Bone marrow (tissue), 2 donors: Measurements from ENCODE around the gene PABPN1L.
"Not testable (repeated sequence)": the region's sequence is repeated elsewhere in the genome, so short reads cannot be mapped to it uniquely, and the experiment has no call there.

Experiments used
- DNase-seq, 2 donors: peaks; one replicate each; lab custom pipeline; 2025; lab: John Stamatoyannopoulos, UW

PABPN1L gene

GRCh38 chr16:88830258-88830657, 36.2 kb downstream of the PABPN1L start:
- no peak for DNase-seq

DNA sequence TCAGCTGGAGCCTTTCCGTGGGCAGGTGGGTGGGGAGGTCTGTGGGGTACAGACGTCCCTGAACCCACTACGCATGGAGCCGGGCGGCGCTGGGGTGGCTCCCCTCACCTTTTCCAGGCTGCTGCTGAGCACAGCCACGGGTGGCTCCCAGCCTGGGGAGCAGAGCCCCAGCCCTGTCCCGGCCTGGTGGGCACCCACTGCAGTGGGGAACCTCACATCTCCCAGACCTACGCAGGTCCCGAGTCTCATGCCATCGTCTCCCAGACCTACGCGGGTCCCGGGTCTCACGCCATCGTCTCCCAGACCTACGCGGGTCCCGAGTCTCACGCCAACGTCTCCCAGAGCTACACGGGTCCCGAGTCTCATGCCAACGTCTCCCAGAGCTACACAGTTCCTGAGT, 37.7 kb downstream of the PABPN1L start:
- DNase-seq, result no peak

GRCh38 chr16:88827727-88828126, 38.7 kb downstream of the PABPN1L start:
- DNase-seq, result no peak

DNA sequence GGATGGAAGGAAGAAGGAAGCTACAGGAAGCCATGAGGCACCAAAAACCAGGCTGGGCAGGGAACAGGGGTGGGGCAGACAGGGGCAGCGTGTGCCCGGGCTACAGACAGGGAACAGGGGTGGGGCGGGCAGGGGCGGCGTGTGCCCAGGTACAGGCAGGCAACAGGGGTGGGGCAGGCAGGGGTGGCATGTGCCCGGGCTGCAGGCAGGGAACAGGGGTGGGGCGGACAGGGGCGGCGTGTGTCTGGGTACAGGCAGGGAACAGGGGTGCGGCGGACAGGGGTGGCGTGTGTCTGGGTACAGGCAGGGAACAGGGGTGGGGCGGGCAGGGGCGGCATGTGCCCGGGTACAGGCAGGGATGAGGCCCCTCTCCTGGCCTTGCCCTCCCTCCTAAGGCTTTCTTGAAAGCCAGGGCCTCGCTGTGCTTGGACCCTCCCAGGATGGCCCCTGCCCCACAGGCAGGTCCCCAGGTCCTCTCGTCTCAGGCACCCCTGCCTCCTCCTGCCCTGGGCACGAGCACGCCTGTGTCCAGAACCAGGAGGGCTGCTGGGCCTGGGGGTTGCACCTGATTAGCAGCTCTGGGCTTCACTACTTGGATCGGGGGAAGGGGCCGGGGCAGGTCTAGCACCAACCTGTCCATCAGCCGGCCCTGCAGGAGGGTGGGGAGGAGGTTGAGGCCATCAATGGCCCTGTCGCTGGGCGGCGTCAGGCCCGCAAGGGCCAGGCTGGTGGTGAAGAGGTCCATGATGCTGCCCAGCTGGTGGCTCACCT, 40.2 kb downstream of the PABPN1L start:
- no peak for DNase-seq

GRCh38 chr16:88825146-88825545, 41.3 kb downstream of the PABPN1L start:
- no peak for DNase-seq

DNA sequence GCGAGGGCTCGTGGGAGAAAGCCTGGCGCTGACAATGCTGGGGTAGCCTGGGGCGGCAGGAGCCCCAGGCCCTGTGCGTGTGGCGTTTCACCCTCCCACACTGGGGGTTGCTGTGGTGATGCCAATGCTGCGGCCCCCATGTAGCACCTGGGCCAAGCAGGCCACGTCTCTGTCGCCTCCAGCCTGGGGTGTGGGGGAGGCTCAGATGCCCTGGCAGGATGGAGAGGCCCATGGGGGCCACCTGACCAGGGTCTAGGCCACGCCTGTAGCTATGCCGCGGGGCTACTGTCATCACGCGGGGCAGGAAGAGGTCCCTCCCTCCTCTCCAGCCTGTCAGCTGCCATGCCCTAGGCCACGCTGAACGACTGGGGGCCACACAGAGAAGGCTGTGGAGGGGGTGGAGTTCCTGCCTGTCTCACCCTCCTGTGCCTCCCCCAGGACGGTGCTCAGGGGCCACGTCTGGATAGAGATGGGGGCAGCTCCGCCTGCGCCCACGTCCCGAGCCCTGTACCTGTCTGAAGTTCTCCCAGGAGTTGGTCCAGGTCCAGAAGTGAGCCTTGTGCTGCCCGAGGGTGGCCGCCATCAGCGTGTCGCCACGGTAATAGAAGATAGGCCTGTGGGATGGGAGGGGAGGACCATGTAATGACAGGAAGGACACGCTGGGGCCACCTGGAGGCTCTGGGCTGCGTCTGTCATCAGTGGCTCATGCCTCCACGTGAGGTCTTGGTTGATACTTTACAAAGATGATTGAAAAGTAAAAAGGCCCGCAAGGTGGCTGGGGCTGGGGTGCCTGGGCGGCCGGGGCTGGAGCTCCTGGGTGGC, 42.0 kb downstream of the PABPN1L start:
- no peak for DNase-seq

DNA sequence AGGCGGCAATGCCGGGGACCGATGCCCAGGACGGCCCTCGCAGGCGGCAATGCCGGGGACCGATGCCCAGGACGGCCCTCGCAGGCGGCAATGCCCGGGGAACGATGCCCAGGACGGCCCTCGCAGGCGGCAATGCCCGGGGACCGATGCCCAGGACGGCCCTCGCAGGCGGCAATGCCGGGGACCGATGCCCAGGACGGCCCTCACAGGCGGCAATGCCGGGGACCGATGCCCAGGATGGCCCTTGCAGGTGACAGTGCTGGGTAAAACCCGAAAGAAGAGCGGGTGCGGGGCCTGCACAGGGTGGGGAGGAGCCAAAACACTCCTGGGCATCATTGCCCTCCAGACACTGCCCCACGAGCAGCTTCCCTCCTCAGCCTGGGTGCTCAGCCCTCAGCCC, 42.8 kb downstream of the PABPN1L start:
- DNase-seq, result not testable (repeated sequence)

DNA sequence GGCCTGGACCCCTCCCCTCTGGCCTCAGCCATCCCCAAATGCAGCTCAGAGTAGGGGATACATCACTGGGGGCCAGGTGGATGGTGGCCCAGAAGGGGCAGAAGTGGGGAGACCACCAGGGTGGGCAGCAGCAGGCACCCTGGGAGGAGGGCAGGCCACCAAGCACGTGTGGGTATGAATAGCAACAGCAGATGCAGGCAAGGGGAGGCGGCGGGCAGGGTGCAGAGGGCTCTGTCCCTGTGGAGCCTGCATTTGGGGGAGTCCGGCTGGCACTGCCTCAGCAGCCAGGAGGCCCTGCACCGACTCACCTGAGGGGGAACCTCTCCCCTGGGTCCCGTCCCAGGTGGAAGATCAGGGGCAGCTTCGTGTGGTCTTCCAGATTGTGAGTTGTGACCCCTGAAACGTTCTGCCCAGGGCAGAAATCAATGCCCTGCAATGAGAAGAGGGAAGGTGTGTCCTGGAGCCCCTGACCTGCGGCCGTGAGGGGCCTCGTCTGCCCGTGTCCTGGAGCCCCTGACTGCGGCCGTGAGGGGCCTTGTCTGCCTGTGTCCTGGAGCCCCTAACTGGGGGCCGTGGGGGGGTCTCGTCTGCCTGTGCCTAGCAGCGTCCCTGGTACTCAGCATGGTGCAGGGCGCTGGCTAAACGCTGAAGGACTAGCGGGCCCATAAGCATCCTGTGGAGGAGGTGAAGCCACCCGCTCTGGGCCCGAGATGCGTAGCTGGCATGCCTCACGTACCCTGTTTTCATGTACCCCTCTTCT, 44.0 kb downstream of the PABPN1L start:
- DNase-seq, result no peak

DNA sequence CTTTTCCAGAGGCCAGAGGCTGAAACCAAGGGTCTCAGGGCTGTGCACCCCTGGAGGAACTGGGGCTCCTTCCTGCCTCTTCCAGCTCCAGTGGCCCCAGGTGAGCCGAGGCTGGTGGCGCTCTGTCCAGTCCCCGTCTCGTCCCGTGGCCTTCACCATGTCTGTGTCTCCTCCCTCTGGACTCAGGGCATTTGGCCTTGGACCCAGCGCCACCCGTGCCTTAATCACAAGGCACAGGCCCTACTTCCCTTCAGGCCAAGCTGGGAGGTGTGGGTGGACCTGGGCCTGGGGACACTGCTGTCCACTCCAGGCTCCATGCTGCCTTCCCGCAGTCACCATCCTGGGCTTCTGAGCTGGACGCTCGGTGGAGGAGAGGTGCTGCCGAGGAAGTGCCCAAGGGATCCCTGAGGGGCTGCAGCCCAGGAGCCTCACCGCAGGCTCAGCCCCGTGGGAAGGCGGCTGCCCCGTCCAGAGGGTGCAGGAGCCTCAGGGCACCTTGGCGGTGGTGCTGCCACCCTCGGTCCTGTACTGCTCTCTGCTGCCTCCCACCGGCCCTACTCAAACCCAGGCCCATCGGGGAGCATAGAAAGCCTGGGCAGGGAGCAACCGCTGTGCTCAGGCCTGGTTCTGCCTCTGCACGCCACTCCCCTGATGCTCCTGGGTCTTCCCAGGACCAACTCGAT, 45.2 kb downstream of the PABPN1L start:
- DNase-seq, result no peak

- no peak for DNase-seq
These were observed 46.0 kb downstream of the PABPN1L start for GRCh38 chr16:88820385-88821025.

DNA sequence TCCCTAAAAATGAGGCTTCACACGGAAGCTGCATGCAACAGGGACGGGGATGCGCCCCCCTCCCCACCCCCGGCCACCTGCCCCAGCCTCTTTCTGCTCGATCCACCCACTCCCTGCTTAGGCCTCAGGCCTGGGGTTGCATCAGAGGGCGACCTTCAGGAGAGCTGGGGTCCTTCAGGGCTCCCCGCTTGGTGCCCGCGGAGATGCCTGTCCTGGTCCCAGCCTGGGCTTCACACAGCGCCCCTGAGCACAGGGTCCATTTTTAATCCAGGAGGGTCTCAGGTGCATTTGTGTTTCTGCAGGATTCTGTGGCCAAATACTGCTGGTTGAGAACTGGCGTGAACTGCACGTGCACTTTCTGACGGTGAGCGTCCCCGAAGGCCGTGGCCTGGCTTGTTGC, 47.3 kb downstream of the PABPN1L start:
- DNase-seq, result no peak

GRCh38 chr16:88818575-88818874, 47.9 kb downstream of the PABPN1L start:
- no peak for DNase-seq

- no peak for DNase-seq
These were observed 48.5 kb downstream of the PABPN1L start for GRCh38 chr16:88817785-88818574.

- no peak for DNase-seq
These were observed 49.5 kb downstream of the PABPN1L start for GRCh38 chr16:88816736-88817535.

GRCh38 chr16:88815901-88816589, 50.4 kb downstream of the PABPN1L start:
- DNase-seq, result peak in 1 of 2 donors; percentile 21

- DNase-seq, result no peak
These were observed 51.2 kb downstream of the PABPN1L start for GRCh38 chr16:88815227-88815626.

DNA sequence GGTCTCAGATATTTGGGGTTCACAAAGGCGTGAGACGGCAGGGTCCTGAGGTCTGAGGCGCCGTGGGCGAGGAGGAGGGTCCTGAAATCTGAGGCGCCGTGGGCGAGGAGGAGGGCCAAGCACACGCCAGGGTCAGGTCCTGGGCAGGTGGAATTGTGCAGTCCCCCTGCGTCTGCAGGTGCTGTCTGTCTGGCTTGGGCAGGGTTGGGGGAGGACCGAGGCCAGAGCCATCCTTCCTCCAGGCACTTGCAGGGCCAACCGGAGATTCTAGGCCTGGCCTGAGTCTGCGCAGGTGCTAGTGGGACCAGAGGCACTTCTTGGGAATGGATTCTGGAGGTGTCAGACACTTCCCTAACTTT, 52.3 kb downstream of the PABPN1L start:
- no peak for DNase-seq
